Measurements from ENCODE around the gene HYCC1.
"Not testable (repeated sequence)": the region's sequence is repeated elsewhere in the genome, so short reads cannot be mapped to it uniquely, and the experiment has no call there.

- TF ChIP-seq EZH2phosphoT487 (IDR thresholded peaks at IDR 0.05; ENCODE audit: borderline replicate concordance); CTCF (IDR thresholded peaks at IDR 0.05 in 2 of 3, conservative IDR thresholded peaks at IDR 0.05 in 1 of 3; ENCODE audit: borderline replicate concordance in 1 of 3, insufficient read depth in 1 of 3, low read depth in 2 of 3, low read length in 2 of 3); JUND (IDR thresholded peaks at IDR 0.05); YY1 (IDR thresholded peaks at IDR 0.05; ENCODE audit: extremely low read depth, insufficient replicate concordance, low read depth, low read length); RAD21 (IDR thresholded peaks at IDR 0.05; ENCODE audit: low read depth); CEBPB (IDR thresholded peaks at IDR 0.05; ENCODE audit: low read depth); REST (IDR thresholded peaks at IDR 0.05; ENCODE audit: low read depth); POLR2A (IDR thresholded peaks at IDR 0.05; ENCODE audit: borderline replicate concordance, extremely low read depth, insufficient read depth, insufficient read length); ZFX (IDR thresholded peaks at IDR 0.05): not testable (repeated sequence)
Measured at GRCh38 chr7:22974636-22975035, 39.3 kb downstream of the HYCC1 start.
